Activated CD4-positive, alpha-beta T cell treated with anti-CD3 and anti-CD28 coated beads for 36 hours (primary cell): ENCODE results near the gene SLC16A4. TPM values are rescaled to one million over a fixed set of nuclear protein-coding genes. Genes with fewer than 3 reads are reported as not detected.
"Not testable (repeated sequence)": the region's sequence is repeated elsewhere in the genome, so short reads cannot be mapped to it uniquely, and the experiment has no call there.

ENCODE experiments used
- ATAC-seq: fragments of 200-7000 bp; cut with Tn5 transposase; one replicate; pipeline ENCODE4 v1.10.0; 2021; ENCODE audit warnings: mild to moderate bottlenecking, moderate library complexity
- CTCF ChIA-PET: fragments of 350-600 bp; sonication (Branson Sonifier 250); formaldehyde crosslinking; loops from one replicate; lab custom pipeline; 2021; ENCODE audit warnings: antibody characterized with exemption; lab: Charles Lee
- POLR2A ChIA-PET: fragments of 350-600 bp; sonication (Branson Sonifier 250); formaldehyde crosslinking; loops from one replicate; lab custom pipeline; 2021; ENCODE audit warnings: antibody characterized with exemption, inconsistent platforms; lab: Charles Lee
- DNase-seq: peaks from one replicate; pipeline ENCODE4 v3.0.0-alpha.2; 2020
- H3K27ac Mint-ChIP-seq: one replicate; pipeline ENCODE4 v1.8.0; 2021; ENCODE audit warnings: mixed read lengths
- H3K27me3 Mint-ChIP-seq: one replicate; pipeline ENCODE4 v1.8.0; 2021; ENCODE audit warnings: mixed read lengths
- H3K36me3 Mint-ChIP-seq: one replicate; pipeline ENCODE4 v1.8.0; 2021; ENCODE audit warnings: low read depth, mixed read lengths
- H3K4me1 Mint-ChIP-seq: one replicate; pipeline ENCODE4 v1.8.0; 2021; ENCODE audit warnings: mixed read lengths
- H3K4me3 Mint-ChIP-seq: one replicate; pipeline ENCODE4 v1.8.0; 2021; ENCODE audit warnings: mild to moderate bottlenecking, moderate library complexity, mixed read lengths
- H3K9me3 Mint-ChIP-seq: one replicate; pipeline ENCODE4 v1.8.0; 2021; ENCODE audit warnings: low read depth, mixed read lengths
- intact Hi-C, 2 experiments: fragments of 100-400 bp; cut with DNase I in 1 of 2; cut with micrococcal nuclease in 1 of 2; formaldehyde crosslinking; loops; one replicate each; pipeline versions ENCODE4 v1.14.2 to v1.15.1; 2022 to 2024; cut with DNase I, micrococcal nuclease
- total RNA-seq, 2 experiments: library from RNA; stranded (reverse); gene quantifications; one replicate each; pipeline ENCODE4 v1.2.3, GENCODE V29; 2021

Gene SLC16A4
- under 1 TPM; 0.14 to 0.44 TPM for total RNA-seq

GRCh38 chr1:110390692-110391245 is at the start of gene SLC16A4:
TSS of gene SLC16A4 (minus strand) at chr1:110391026. CDS start at chr1:110389323, 1,703 bp downstream.
- DNase-seq (no peak), ATAC-seq (no peak)
- H3K27ac Mint-ChIP-seq, result no peak within 1 kb of the TSS
- peaks cover 11% of the 10 kb centered on the region for H3K36me3 Mint-ChIP-seq
- POLR2A ChIA-PET, result no interaction called here
- CTCF ChIA-PET, result interaction anchor here (0.8 to 1.1 kb wide), 2 partner anchors 21 to 105 kb away, joined by 3 read pairs; no protein-coding TSS in a partner anchor
- H3K4me1 Mint-ChIP-seq, result peaks cover 5% of the 10 kb centered on the region
- no peak within 1 kb of the TSS for H3K4me3 Mint-ChIP-seq
- no peaks in the 10 kb centered on the region for H3K9me3 Mint-ChIP-seq
- no peaks in the 10 kb centered on the region for H3K27me3 Mint-ChIP-seq
- intact Hi-C loops, result no loop called here

GRCh38 chr1:110439873-110440272 is 49.0 kb upstream of the SLC16A4 start:
- DNase-seq, H3K27me3 Mint-ChIP-seq, intact Hi-C loops, H3K4me3 Mint-ChIP-seq, ATAC-seq, POLR2A ChIA-PET, H3K27ac Mint-ChIP-seq, H3K36me3 Mint-ChIP-seq, H3K4me1 Mint-ChIP-seq, H3K9me3 Mint-ChIP-seq: not testable (repeated sequence)
- CTCF ChIA-PET, result interaction anchor here (0.9 to 1.8 kb wide), 2 partner anchors 20 to 26 kb away, joined by 3 to 8 read pairs; no protein-coding TSS in a partner anchor

- intact Hi-C loops, result no loop called here
- no peaks in the 10 kb centered on the region for H3K27me3 Mint-ChIP-seq
- ChIA-PET CTCF (interaction anchor here (0.7 to 1.2 kb wide), 2 partner anchors 27 to 288 kb away, joined by 4 to 7 read pairs; no protein-coding TSS in a partner anchor), POLR2A (no interaction called here)
- H3K9me3 Mint-ChIP-seq, result no peaks in the 10 kb centered on the region
- H3K4me1 Mint-ChIP-seq, result no peaks in the 10 kb centered on the region
- H3K36me3 Mint-ChIP-seq, result no peaks in the 10 kb centered on the region
- ATAC-seq (no peak), DNase-seq (no peak)
- no peak overlapping the region for H3K27ac Mint-ChIP-seq
- no peak overlapping the region for H3K4me3 Mint-ChIP-seq
Measured at GRCh38 chr1:110438893-110439292, 48.1 kb upstream of the SLC16A4 start.

DNA sequence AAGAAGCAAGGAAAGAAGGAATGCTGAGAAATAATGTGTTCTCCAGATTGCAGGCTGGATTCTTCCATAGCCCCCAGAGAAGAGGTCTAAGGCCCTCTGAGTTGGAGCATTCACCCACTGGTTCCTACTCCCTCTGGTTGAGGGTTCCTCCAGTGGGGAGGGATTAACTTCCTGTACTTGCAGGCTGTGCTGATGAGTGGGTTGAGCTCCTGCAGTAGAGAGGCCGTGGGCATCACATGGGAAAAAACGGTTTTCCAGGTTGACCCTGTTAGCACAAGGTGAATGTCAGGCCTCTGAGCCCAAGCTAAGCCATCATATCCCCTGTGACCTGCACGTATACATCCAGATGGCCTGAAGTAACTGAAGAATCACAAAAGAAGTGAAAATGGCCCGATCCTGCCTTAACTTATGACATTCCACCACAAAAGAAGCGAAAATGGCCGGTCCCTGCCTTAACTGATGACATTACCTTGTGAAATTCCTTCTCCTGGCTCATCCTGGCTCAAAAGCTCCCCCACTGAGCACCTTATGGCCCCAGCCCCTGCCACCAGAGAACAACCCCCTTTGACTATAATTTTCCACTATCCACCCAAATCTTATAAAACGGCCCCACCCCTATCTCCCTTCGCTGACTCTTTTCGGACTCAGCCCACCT is 46.9 kb upstream of the SLC16A4 start:
- H3K9me3 Mint-ChIP-seq, H3K27ac Mint-ChIP-seq, POLR2A ChIA-PET, H3K27me3 Mint-ChIP-seq, DNase-seq, intact Hi-C loops, ATAC-seq, H3K4me3 Mint-ChIP-seq, H3K36me3 Mint-ChIP-seq, H3K4me1 Mint-ChIP-seq: not testable (repeated sequence)
- CTCF ChIA-PET, result interaction anchor here (0.7 to 2.3 kb wide), 4 partner anchors 14 to 77 kb away, joined by 3 to 14 read pairs (median 5); no protein-coding TSS in a partner anchor

- intact Hi-C loops, result no loop called here
- Mint-ChIP-seq H3K4me1 (no peaks in the 10 kb centered on the region), H3K9me3 (no peaks in the 10 kb centered on the region), H3K4me3 (no peak overlapping the region), H3K27me3 (peaks cover 3% of the 10 kb centered on the region), H3K27ac (no peak overlapping the region), H3K36me3 (no peaks in the 10 kb centered on the region)
- DNase-seq, result no peak
- no peak for ATAC-seq
- POLR2A ChIA-PET, result no interaction called here
- CTCF ChIA-PET, result interaction anchor here (0.7 to 3.5 kb wide), 6 partner anchors 12 to 355 kb away, joined by 3 to 20 read pairs (median 4); no protein-coding TSS in a partner anchor
Measured at GRCh38 chr1:110436635-110437034, 45.8 kb upstream of the SLC16A4 start.

DNA sequence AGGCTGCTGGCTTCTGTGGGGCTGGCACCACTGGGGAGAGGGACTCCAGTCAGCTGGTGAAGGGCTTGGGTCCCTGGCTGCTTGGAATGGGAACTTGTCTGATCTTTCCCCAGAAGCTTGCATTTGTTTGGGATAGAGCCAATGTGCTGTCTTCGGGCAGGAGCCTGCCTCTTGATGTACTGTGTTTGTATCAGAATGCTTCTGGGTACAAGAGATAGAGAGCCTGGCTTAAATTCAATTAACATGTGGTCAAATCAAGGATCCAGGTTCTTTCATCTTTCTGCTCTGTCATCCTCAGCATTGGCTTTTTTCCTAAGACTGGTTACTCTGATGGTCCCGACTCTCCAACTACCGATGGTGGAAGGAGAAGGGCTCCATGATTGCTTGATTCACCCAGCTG is 44.1 kb upstream of the SLC16A4 start:
- Mint-ChIP-seq H3K36me3 (no peaks in the 10 kb centered on the region), H3K27me3 (peaks cover 3% of the 10 kb centered on the region), H3K4me1 (no peaks in the 10 kb centered on the region), H3K27ac (no peak overlapping the region), H3K9me3 (no peaks in the 10 kb centered on the region), H3K4me3 (no peak overlapping the region)
- ChIA-PET POLR2A (interaction anchor here (0.8 kb wide), 1 partner anchor 18 kb away, joined by 3 read pairs; no protein-coding TSS in a partner anchor), CTCF (interaction anchor here (1.0 to 3.5 kb wide), 6 partner anchors 10 to 96 kb away, joined by 3 to 20 read pairs (median 7); partner anchors contain the start of genes LAMTOR5 and RBM15)
- DNase-seq (no peak), ATAC-seq (no peak)
- intact Hi-C loops, result no loop called here

DNA sequence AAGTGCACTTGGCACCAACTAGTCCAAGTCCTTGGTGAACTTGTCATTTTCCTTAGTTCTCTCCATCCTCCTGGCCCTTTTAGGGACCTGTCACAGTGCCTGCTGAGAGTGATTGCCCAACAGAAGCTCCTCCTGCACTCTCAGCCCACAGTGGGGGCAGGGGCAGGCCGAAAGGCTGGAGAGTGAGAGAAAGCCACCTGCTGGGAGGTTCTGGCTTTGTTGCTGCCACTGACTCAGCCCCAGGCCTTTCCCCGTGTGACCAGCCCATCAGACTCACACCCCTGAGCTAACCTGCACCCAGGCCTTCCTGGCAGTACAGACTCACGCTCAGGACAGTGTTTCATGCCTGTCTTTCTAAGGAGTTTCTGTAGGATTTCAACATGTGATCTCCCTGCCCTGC is 43.0 kb upstream of the SLC16A4 start:
- intact Hi-C loops, result no loop called here
- H3K27ac Mint-ChIP-seq, result no peak overlapping the region
- ATAC-seq (no peak), DNase-seq (peak; percentile 7)
- H3K4me3 Mint-ChIP-seq, result no peak overlapping the region
- ChIA-PET POLR2A (no interaction called here), CTCF (interaction anchor here (1.0 to 3.5 kb wide), 5 partner anchors 21 to 95 kb away, joined by 3 to 20 read pairs (median 10); partner anchors contain the start of genes LAMTOR5 and RBM15)
- no peaks in the 10 kb centered on the region for H3K9me3 Mint-ChIP-seq
- H3K27me3 Mint-ChIP-seq, result peaks cover 3% of the 10 kb centered on the region
- no peaks in the 10 kb centered on the region for H3K36me3 Mint-ChIP-seq
- H3K4me1 Mint-ChIP-seq, result no peaks in the 10 kb centered on the region

DNA sequence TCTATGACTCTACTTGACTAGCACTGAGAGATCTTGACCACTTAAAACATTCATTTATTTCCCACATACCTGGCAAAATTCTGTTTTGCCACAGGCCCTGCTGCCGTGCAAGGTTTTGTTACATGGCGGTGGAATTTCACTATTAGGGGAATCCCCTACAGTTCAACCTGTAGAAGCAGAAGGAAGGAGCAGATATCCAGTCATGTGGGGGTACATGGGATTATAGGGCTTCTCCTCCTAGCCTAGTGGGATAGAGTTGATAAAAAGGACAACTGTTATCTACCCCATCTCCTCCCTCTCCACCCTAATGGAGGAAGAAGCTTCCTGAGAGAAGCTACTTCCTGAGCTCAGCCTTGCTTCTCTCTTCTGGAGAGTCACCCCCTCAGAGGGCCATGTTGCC is 42.4 kb upstream of the SLC16A4 start:
- CTCF ChIA-PET, result interaction anchor here (1.4 to 3.5 kb wide), 4 partner anchors 20 to 63 kb away, joined by 4 to 20 read pairs (median 12); partner anchors contain the start of gene LAMTOR5
- POLR2A ChIA-PET, result no interaction called here
- intact Hi-C loops, result no loop called here
- no peak for DNase-seq
- ATAC-seq, result no peak
- Mint-ChIP-seq H3K4me3 (no peak overlapping the region), H3K27ac (no peak overlapping the region), H3K36me3 (no peaks in the 10 kb centered on the region), H3K27me3 (peaks cover 3% of the 10 kb centered on the region), H3K4me1 (no peaks in the 10 kb centered on the region), H3K9me3 (no peaks in the 10 kb centered on the region)

- ChIA-PET CTCF (interaction anchor here (0.6 to 1.7 kb wide), 5 partner anchors 16 to 223 kb away, joined by 3 to 10 read pairs (median 4); no protein-coding TSS in a partner anchor), POLR2A (no interaction called here)
- no peak for ATAC-seq
- Mint-ChIP-seq H3K36me3 (no peaks in the 10 kb centered on the region), H3K27ac (no peak overlapping the region), H3K9me3 (no peaks in the 10 kb centered on the region), H3K4me1 (no peaks in the 10 kb centered on the region), H3K27me3 (peaks cover 3% of the 10 kb centered on the region), H3K4me3 (no peak overlapping the region)
- no peak for DNase-seq
- intact Hi-C loops, result no loop called here
Measured at GRCh38 chr1:110430901-110431300, 40.1 kb upstream of the SLC16A4 start.

- no peak for ATAC-seq
- Mint-ChIP-seq H3K4me1 (no peaks in the 10 kb centered on the region), H3K27ac (no peak overlapping the region), H3K9me3 (no peaks in the 10 kb centered on the region), H3K36me3 (no peaks in the 10 kb centered on the region), H3K27me3 (peaks cover 3% of the 10 kb centered on the region), H3K4me3 (no peak overlapping the region)
- ChIA-PET CTCF (interaction anchor here (0.5 to 1.7 kb wide), 5 partner anchors 18 to 223 kb away, joined by 3 to 10 read pairs (median 3); no protein-coding TSS in a partner anchor), POLR2A (no interaction called here)
- intact Hi-C loops, result no loop called here
- no peak for DNase-seq
Measured at GRCh38 chr1:110430366-110430765, 39.5 kb upstream of the SLC16A4 start.

GRCh38 chr1:110428946-110429345 is 38.1 kb upstream of the SLC16A4 start:
- POLR2A ChIA-PET, result no interaction called here
- H3K4me1 Mint-ChIP-seq, result no peaks in the 10 kb centered on the region
- CTCF ChIA-PET, result interaction anchor here (0.6 to 1.4 kb wide), 4 partner anchors 18 to 369 kb away, joined by 3 read pairs; no protein-coding TSS in a partner anchor
- H3K27ac Mint-ChIP-seq, result no peak overlapping the region
- H3K27me3 Mint-ChIP-seq, result peaks cover 4% of the 10 kb centered on the region
- H3K36me3 Mint-ChIP-seq, result no peaks in the 10 kb centered on the region
- no peak overlapping the region for H3K4me3 Mint-ChIP-seq
- no peak for DNase-seq
- intact Hi-C loops, result no loop called here
- no peak for ATAC-seq
- H3K9me3 Mint-ChIP-seq, result no peaks in the 10 kb centered on the region
